GM21390 (cell line): ENCODE data around the gene SDCBP2.

ENCODE experiments used
- ATAC-seq: cut with Tn5 transposase; IDR thresholded peaks from one replicate; pipeline ENCODE4 v1.9.1; 2021; ENCODE audit not compliant: unreplicated experiment

SDCBP2 gene

DNA sequence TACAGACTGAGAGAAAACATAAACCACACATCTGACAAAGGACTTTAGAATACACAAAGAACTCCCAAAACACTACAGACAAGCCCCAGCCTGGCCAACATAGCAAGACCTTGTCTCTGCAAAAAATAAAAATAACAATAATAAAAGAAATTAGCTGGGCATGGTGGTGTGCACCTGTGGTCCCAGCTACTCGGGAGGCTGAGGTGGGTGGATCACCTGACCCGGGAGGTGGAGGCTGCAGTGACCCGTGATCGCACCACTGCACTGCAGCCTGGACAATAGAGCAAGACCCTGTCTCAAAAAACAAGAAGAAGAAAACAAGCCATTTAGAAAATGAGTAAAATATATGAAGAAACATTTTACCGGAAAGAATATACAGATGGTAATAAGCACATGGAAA, 13.1 kb downstream of the SDCBP2 start:
- ATAC-seq, result no peak

- no peak for ATAC-seq
Measured at GRCh38 chr20:1313236-1313964, 15.5 kb downstream of the SDCBP2 start.

DNA sequence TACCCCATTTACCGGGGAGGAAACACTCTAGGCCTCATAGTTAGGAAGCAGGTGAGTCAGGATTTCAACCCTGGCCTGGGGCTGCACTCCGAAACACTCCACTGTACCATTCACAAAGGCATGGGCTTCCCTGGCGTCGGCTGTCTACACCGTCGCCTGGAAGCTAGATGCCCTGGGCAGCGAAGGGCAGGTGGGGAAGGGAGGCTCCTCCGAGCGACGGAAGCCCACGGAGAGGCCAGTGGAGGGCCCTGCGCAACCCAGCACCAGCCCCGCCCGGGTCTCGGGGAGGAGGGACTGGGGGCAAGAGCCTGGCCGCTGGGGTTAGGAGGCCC, 16.1 kb downstream of the SDCBP2 start:
- ATAC-seq, result no peak

DNA sequence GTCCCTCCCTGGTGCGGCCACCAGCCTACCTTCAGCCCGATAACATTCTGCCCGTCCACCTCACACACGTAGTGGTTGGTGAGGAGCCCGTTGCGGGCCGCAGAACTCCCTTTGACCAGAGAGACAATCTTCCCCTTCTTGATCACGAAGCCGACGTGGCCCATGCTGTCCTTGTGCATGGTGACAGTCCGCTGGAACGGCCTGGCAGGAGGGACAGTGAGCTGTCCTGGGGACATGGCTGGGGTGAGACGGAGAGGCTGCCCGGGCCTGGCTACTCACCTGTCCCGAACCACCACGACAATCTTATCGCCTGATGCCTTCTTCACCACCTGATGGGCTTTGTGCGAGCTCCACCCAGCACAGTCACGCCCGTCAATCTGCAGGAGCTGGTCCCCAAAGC, 16.6 kb downstream of the SDCBP2 start:
- ATAC-seq, result no peak

GRCh38 chr20:1310506-1311190, 18.3 kb downstream of the SDCBP2 start:
- no peak for ATAC-seq

DNA sequence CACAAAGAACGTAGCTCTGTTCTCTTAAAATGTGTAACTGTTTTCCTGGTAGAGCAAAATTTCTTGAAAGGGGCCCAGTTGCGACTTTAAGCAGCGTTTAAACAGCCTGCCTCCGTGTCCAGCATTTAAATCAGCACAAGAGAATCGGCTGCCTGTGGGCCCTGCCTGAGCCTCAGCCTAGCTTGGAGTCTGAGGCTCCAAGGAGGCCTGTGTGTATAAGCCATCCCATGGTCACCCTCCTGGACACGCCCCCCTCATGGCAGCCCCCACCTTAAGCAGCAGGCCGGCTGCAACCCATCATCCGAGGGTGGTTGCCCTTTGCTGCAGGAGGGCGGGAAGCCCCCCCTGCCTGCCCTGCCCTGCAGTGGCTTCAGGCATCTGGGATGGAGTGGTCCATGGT, 18.9 kb downstream of the SDCBP2 start:
- ATAC-seq, result no peak

DNA sequence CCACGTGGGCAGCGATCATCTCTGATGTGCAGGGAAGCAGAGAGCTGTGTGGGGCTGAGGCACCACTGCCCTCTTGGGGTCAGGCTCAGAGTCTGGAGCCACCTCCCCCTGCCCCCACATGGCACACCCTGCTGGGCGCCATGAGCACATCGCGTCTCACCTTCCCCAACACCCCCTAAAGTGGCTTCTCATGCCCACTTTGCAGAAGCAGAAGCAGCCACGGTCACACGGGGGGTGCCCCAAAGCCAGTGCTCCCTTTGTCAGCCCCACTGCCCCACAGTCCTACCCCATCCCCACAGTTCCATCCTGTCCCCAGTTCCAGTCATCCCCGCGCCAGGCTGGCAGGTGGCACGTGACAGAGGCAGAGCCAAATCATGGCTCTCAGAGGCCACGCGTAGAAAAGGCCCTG, 19.5 kb downstream of the SDCBP2 start:
- no peak for ATAC-seq

DNA sequence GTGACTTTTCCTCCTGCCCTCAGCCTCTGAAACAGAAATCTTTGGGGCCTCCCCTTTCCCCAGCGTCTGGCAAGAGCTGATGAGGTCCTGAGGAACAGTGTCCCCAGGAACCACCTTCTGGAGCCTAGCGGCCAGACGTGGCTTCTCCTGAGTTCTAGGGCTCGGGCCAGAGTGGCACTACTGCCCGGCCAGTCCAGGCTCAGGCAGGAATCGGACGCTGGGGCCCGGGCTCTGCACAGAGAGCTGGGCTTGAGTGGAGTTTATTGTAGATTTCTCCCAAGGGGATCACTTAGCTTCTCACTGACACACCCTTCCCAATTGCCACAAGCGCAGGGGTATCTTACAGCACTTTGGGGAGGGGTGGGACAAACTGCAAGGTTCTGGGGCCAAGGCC, 20.2 kb downstream of the SDCBP2 start:
- ATAC-seq, result no peak

GRCh38 chr20:1308067-1308701, 20.8 kb downstream of the SDCBP2 start:
- no peak for ATAC-seq

GRCh38 chr20:1307571-1307971, 21.4 kb downstream of the SDCBP2 start:
- no peak for ATAC-seq

DNA sequence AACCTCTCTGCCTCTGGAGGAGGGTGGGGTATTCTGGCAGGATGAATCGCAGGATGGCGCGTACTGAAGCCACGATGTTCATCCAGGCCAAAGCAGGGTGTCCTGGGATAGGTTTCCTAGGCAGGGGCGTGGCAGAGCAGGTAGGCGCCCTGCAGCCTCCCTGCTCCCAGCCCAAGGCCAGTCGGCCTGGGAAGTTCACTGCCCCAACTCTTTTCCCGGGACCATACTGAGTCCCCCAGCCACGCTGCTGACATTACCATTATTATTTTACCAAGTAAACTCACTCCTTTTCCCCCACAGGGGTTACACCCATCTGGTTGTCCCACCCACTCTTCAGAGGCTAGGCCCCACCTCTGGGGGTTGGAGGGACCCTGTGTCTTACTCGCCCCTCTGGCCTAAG, 21.8 kb downstream of the SDCBP2 start:
- ATAC-seq, result no peak

GRCh38 chr20:1306316-1307135, 22.4 kb downstream of the SDCBP2 start:
- ATAC-seq, result no peak

DNA sequence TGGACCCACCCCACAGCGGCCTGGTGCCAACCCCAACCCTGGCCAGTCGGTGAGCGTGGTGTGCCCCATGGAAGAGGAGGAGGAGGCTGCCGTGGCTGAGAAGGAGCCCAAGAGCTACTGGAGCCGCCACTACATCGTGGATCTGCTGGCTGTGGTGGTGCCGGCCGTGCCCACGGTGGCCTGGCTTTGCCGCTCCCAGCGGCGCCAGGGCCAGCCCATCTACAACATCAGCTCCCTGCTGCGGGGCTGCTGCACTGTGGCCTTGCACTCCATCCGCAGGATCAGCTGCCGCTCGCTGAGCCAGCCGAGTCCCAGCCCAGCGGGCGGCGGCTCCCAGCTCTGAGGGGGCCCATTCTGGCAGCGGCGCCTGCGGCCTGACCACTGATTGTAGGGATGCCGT, 23.2 kb downstream of the SDCBP2 start:
- ATAC-seq, result no peak

- no peak for ATAC-seq
Measured at GRCh38 chr20:1304710-1305515, 24.0 kb downstream of the SDCBP2 start.

- no peak for ATAC-seq
Measured at GRCh38 chr20:1302685-1303541, 26.0 kb downstream of the SDCBP2 start.

GRCh38 chr20:1301031-1301529, 27.9 kb downstream of the SDCBP2 start:
- ATAC-seq, result no peak

DNA sequence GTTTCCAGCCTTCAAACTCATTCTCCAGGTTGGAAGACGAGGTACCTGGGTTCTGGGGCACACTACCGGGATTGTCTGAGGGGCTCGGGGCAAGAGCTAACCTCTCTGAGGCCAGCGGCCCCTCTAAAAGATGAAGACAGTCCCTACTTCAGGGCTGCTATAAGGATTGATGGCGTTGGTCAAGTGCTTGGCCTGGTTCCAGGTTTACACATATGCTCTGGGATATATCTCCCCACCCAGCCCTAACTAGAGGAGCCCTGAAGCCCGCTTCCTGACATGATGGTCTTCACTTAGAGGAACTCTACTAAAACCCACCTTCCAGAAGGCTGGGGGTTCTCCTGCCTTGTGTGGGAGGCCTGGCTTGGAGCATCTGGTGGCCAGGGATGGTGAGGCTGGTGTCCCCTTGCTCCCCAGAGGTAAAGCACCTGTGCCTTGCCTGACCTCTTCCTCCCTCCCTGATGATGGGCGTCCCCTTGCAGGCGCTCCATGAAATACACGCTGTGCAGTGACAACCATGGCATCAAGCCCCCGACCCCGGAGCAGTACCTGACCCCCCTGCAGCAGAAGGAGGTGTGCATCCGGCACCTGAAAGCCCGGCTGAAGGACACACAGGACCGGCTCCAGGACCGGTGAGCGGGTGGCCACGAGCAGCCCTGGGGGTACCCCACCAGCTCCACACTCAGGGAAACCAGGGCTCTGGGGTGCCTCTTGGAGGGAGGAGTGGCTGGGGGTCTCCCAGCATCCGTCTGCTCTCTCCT, 28.7 kb downstream of the SDCBP2 start:
- ATAC-seq, result no peak

DNA sequence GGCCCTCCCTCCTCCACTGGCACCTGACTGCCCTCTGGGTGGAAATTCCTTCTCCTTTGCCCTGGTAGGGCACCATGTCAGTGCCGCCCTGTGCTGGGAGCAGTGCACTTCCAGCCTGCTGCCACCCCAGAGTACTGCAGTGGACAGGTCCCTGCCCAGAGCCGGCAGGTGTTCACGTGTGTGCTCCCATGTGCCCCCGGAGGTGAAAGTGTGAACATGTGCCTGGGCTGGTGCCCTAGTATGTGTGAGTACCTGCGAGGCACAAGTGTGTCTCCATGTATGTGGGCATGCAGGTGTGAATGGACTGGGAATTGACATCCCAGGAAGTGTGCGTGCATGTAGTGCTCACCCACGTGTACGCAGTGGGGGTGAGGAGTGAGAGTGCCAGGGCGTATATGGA, 29.4 kb downstream of the SDCBP2 start:
- no peak for ATAC-seq
